Osteoblast (primary cell): Measurements from ENCODE around the gene VRK3. TPM values are rescaled to one million over a fixed set of nuclear protein-coding genes. Genes with fewer than 3 reads are reported as not detected.

ENCODE experiments used
- DNase-seq: peaks from one replicate; pipeline ENCODE4 v3.0.0; 2011; ENCODE audit warnings: low spot score, mixed read lengths; ENCODE audit not compliant: insufficient read length; ENCODE audit errors: missing footprints
- H2AFZ ChIP-seq: 2 replicates; pipeline ENCODE4 v1.6.0; 2011; ENCODE audit warnings: mild to moderate bottlenecking, low read length
- H3K27ac ChIP-seq: 2 replicates; pipeline ENCODE4 v1.5.1; 2011; ENCODE audit warnings: mild to moderate bottlenecking, low read depth, low read length, moderate library complexity
- H3K27me3 ChIP-seq: 2 replicates; pipeline ENCODE4 v1.6.0; 2012; ENCODE audit warnings: mild to moderate bottlenecking, control low read depth, inconsistent platforms, low read length, moderate library complexity; ENCODE audit not compliant: insufficient read depth
- H3K36me3 ChIP-seq: 2 replicates; pipeline ENCODE4 v1.5.1; 2011; ENCODE audit warnings: mild to moderate bottlenecking, low read length, control low read depth, moderate library complexity; ENCODE audit not compliant: insufficient read depth
- H3K4me1 ChIP-seq: 2 replicates; pipeline ENCODE4 v1.5.1; 2011; ENCODE audit warnings: mild to moderate bottlenecking, low read length, control low read depth, moderate library complexity; ENCODE audit not compliant: insufficient read depth
- H3K4me2 ChIP-seq: 2 replicates; pipeline ENCODE4 v1.6.0; 2011; ENCODE audit warnings: mild to moderate bottlenecking, low read length; ENCODE audit not compliant: insufficient read depth
- H3K4me3 ChIP-seq: fragments of 200-600 bp; sonication (generic); 3 replicates; pipeline ENCODE4 v1.5.1; 2012; ENCODE audit warnings: mild to moderate bottlenecking, low read length, inconsistent platforms; ENCODE audit not compliant: insufficient read depth
- H3K79me2 ChIP-seq: 2 replicates; pipeline ENCODE4 v1.6.0; 2012; ENCODE audit warnings: mild to moderate bottlenecking, low read length, control low read depth, inconsistent platforms; ENCODE audit not compliant: insufficient read depth
- H3K9me3 ChIP-seq: 2 replicates; pipeline ENCODE4 v1.5.1; 2011; ENCODE audit warnings: low read depth, low read length, control low read depth
- H4K20me1 ChIP-seq: 2 replicates; pipeline ENCODE4 v1.6.0; 2012; ENCODE audit warnings: mild to moderate bottlenecking, low read length, control low read depth; ENCODE audit not compliant: insufficient read depth
- CTCF ChIP-seq: IDR thresholded peaks from 2 replicates; pipeline ENCODE4 v1.5.1; 2011; ENCODE audit warnings: mild to moderate bottlenecking, low read depth, low read length, moderate library complexity; ENCODE audit errors: extremely low read depth
- total RNA-seq: library from RNA; depleted of rRNA; stranded (reverse); fragments of >200 nt; gene quantifications from 2 replicates; pipeline ENCODE4 v1.2.3, GENCODE V29; 2012

VRK3 gene
- total RNA-seq, 1 donor = 24.2 TPM

DNA sequence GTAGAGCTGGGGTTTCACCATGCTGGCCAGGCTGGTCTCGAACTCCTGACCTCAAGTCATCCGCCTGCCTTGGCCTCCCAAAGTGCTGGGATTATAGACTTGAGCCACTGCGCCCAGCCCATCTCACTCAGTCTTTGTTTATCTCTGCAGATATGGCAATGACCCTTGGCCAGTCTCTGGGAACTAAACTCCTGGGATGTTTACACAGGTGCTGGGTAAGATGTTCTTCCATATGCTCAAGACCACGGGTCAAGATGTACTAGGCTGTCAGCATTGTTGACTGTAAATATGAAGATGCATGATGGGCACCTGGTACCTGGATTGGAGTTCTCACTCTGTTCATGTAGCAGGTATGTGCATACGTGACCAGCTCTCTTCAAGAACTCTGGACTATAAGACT lies 36.5 kb upstream of the VRK3 start:
- no peak for TF ChIP-seq CTCF
- no peak overlapping the region for H3K4me3 ChIP-seq

DNA sequence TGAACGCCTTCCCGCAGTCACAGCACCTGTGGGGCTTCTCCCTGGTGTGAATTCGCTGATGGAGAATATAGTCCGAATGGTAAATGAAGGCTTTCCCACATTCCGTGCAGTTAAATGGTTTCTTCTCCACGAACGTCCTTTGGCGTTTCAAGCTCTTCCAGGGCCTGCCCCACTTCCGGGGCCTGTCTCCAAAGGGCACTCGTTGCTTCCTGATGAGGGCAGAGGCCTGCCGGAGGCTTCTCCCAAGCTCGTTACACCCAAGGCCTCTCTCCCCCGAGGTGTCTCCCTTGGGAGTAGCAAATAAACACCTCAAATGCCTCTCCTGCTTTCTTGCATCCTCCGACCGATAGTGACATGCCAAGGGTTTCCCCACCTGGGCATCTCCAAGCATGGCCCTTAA lies 34.9 kb upstream of the VRK3 start:
- no peaks in the 10 kb centered on the region for H3K27me3 ChIP-seq
- H3K4me2 ChIP-seq = no peak overlapping the region
- H3K4me1 ChIP-seq = no peaks in the 10 kb centered on the region
- no peaks in the 10 kb centered on the region for H4K20me1 ChIP-seq
- no peak overlapping the region for H3K27ac ChIP-seq
- no peak for DNase-seq
- H3K9me3 ChIP-seq = peaks cover 23% of the 10 kb centered on the region
- no peak overlapping the region for H2AFZ ChIP-seq
- no peaks in the 10 kb centered on the region for H3K36me3 ChIP-seq
- no peak overlapping the region for H3K4me3 ChIP-seq
- TF ChIP-seq CTCF = no peak
- H3K79me2 ChIP-seq = no peaks in the 10 kb centered on the region

More for the DNA sequence above, 36.5 kb upstream of the VRK3 start:
- H3K27ac ChIP-seq = no peak overlapping the region
- H2AFZ ChIP-seq = no peak overlapping the region
- H3K79me2 ChIP-seq = no peaks in the 10 kb centered on the region
- DNase-seq = no peak
- no peak overlapping the region for H3K4me2 ChIP-seq
- peaks cover 23% of the 10 kb centered on the region for H3K9me3 ChIP-seq
- no peaks in the 10 kb centered on the region for H3K27me3 ChIP-seq
- no peaks in the 10 kb centered on the region for H4K20me1 ChIP-seq
- H3K36me3 ChIP-seq = no peaks in the 10 kb centered on the region
- no peaks in the 10 kb centered on the region for H3K4me1 ChIP-seq

DNA sequence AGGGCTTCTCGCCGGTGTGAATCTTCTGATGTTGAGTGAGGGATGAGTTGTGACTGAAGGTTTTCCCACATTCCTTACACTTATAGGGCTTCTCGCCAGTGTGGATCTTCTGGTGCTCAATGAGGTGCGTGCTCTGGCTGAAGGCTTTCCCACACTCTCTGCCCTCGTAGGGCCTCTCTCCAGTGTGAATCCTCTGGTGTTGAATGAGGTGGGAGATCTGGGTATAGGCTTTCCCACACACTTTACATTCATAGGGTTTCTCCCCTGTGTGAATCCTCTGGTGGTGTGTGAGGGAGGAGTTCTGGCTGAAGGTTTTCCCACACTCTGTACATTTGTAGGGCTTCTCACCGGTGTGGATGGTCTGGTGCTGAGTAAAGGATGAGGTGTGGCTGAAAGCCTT lies 33.9 kb upstream of the VRK3 start:
- no peaks in the 10 kb centered on the region for H3K36me3 ChIP-seq
- no peak overlapping the region for H3K4me3 ChIP-seq
- TF ChIP-seq CTCF = no peak
- no peaks in the 10 kb centered on the region for H3K79me2 ChIP-seq
- H3K4me1 ChIP-seq = no peaks in the 10 kb centered on the region
- H4K20me1 ChIP-seq = no peaks in the 10 kb centered on the region
- no peak overlapping the region for H2AFZ ChIP-seq
- H3K4me2 ChIP-seq = no peak overlapping the region
- peaks cover 23% of the 10 kb centered on the region for H3K9me3 ChIP-seq
- no peak overlapping the region for H3K27ac ChIP-seq
- no peak for DNase-seq
- no peaks in the 10 kb centered on the region for H3K27me3 ChIP-seq

- TF ChIP-seq CTCF = no peak
- DNase-seq = no peak
- no peak overlapping the region for H3K27ac ChIP-seq
- no peaks in the 10 kb centered on the region for H3K4me1 ChIP-seq
- no peaks in the 10 kb centered on the region for H3K79me2 ChIP-seq
- no peaks in the 10 kb centered on the region for H3K27me3 ChIP-seq
- H3K9me3 ChIP-seq = peaks cover 23% of the 10 kb centered on the region
- no peak overlapping the region for H3K4me2 ChIP-seq
- no peak overlapping the region for H3K4me3 ChIP-seq
- no peak overlapping the region for H2AFZ ChIP-seq
- H3K36me3 ChIP-seq = no peaks in the 10 kb centered on the region
- H4K20me1 ChIP-seq = no peaks in the 10 kb centered on the region
Observed at GRCh38 chr19:50058425-50058824, 33.3 kb upstream of the VRK3 start.
